Activated gamma-delta T cell treated with Interleukin-2 at 50 U/mL for 16 hours (primary cell): ENCODE data around the gene BBC3.

Source experiments
- DNase-seq: peaks from one replicate; pipeline ENCODE4 v3.0.0-alpha.2; 2020

The BBC3 gene

GRCh38 chr19:47188507-47189033 is 42.4 kb downstream of the BBC3 start:
- DNase-seq, result no peak

- no peak for DNase-seq
Measured at GRCh38 chr19:47187797-47188196, 43.2 kb downstream of the BBC3 start.

- DNase-seq, result no peak
Measured at GRCh38 chr19:47187335-47187655, 43.7 kb downstream of the BBC3 start.

- DNase-seq, result peak; percentile 83
Measured at GRCh38 chr19:47186446-47187334, 44.3 kb downstream of the BBC3 start.

GRCh38 chr19:47183601-47184000 is 47.4 kb downstream of the BBC3 start:
- DNase-seq, result no peak

- DNase-seq, result no peak
Measured at GRCh38 chr19:47179653-47180310, 51.2 kb downstream of the BBC3 start.

GRCh38 chr19:47176627-47177090 is 54.3 kb downstream of the BBC3 start:
- DNase-seq, result peak; percentile 34

- DNase-seq, result no peak
Measured at GRCh38 chr19:47176071-47176626, 54.9 kb downstream of the BBC3 start.

- DNase-seq, result no peak
Measured at GRCh38 chr19:47172666-47173455, 58.1 kb downstream of the BBC3 start.
